Activated T-cell treated with anti-CD3 and anti-CD28 coated beads for 48 hours (primary cell): ENCODE measurements around the gene C12orf54.
A peak's percentile ranks its signal among the peaks of the same experiment; 100 is the strongest.
"Not testable (repeated sequence)": the region's sequence is repeated elsewhere in the genome, so short reads cannot be mapped to it uniquely, and the experiment has no call there.

Source experiments
- DNase-seq: peaks from one replicate; pipeline ENCODE4 v3.0.0-alpha.2; 2020; ENCODE audit warnings: low read depth

The C12orf54 gene

GRCh38 chr12:48510111-48510510 is 27.8 kb downstream of the C12orf54 start:
- DNase-seq: no peak

GRCh38 chr12:48512855-48513254 is 30.6 kb downstream of the C12orf54 start:
- DNase-seq: no peak

GRCh38 chr12:48514728-48515127 is 32.4 kb downstream of the C12orf54 start:
- DNase-seq: no peak

GRCh38 chr12:48520381-48520780 is 38.1 kb downstream of the C12orf54 start:
- DNase-seq: not testable (repeated sequence)

- DNase-seq: no peak
Observed at GRCh38 chr12:48525332-48525731, 43.0 kb downstream of the C12orf54 start, which contains the start of gene OR8S1. Gene OR8S1, plus strand, starts transcription at chr12:48525632. Its CDS starts 0 bp downstream, at chr12:48525632.

- DNase-seq: no peak
Observed at GRCh38 chr12:48527891-48528670, 45.8 kb downstream of the C12orf54 start.

GRCh38 chr12:48532601-48533000 is 50.3 kb downstream of the C12orf54 start:
- DNase-seq: no peak

- DNase-seq: no peak
Observed at GRCh38 chr12:48536602-48537001, 54.3 kb downstream of the C12orf54 start.

GRCh38 chr12:48542300-48542928 is 60.1 kb downstream of the C12orf54 start:
- DNase-seq: peak; percentile 55

- no peak for DNase-seq
Observed at GRCh38 chr12:48545833-48546469, 63.7 kb downstream of the C12orf54 start.
